IPS-15b (cell line): ENCODE results near the gene FBXW9.
"Not testable (repeated sequence)": the region's sequence is repeated elsewhere in the genome, so short reads cannot be mapped to it uniquely, and the experiment has no call there.

Experiments
- H3K27me3 ChIP-seq: one replicate; pipeline ENCODE4 v1.6.1; 2013; ENCODE audit warnings: low read length; ENCODE audit not compliant: control insufficient read depth, insufficient read depth
- H3K36me3 ChIP-seq: one replicate; pipeline ENCODE4 v1.6.1; 2013; ENCODE audit warnings: low read length; ENCODE audit not compliant: control insufficient read depth, insufficient read depth
- H3K4me1 ChIP-seq: one replicate; pipeline ENCODE4 v1.6.1; 2013; ENCODE audit warnings: mild to moderate bottlenecking, low read length; ENCODE audit not compliant: control insufficient read depth, insufficient read depth
- H3K4me3 ChIP-seq: one replicate; pipeline ENCODE4 v1.5.1; 2013; ENCODE audit warnings: low read depth, low read length
- H3K9ac ChIP-seq: one replicate; pipeline ENCODE4 v1.6.1; 2013; ENCODE audit warnings: low read depth, mild to moderate bottlenecking, low read length
- H3K9me3 ChIP-seq: one replicate; pipeline ENCODE4 v1.6.1; 2013; ENCODE audit warnings: mild to moderate bottlenecking, low read length; ENCODE audit not compliant: control insufficient read depth, insufficient read depth

The FBXW9 gene

GRCh38 chr19:12692960-12693359 is 3.5 kb downstream of the FBXW9 start:
- H3K4me3 ChIP-seq: no peak overlapping the region
- H3K9me3 ChIP-seq: no peaks in the 10 kb centered on the region
- peaks cover 9% of the 10 kb centered on the region for H3K36me3 ChIP-seq
- H3K4me1 ChIP-seq: no peaks in the 10 kb centered on the region
- H3K27me3 ChIP-seq: no peaks in the 10 kb centered on the region
- no peak overlapping the region for H3K9ac ChIP-seq

DNA sequence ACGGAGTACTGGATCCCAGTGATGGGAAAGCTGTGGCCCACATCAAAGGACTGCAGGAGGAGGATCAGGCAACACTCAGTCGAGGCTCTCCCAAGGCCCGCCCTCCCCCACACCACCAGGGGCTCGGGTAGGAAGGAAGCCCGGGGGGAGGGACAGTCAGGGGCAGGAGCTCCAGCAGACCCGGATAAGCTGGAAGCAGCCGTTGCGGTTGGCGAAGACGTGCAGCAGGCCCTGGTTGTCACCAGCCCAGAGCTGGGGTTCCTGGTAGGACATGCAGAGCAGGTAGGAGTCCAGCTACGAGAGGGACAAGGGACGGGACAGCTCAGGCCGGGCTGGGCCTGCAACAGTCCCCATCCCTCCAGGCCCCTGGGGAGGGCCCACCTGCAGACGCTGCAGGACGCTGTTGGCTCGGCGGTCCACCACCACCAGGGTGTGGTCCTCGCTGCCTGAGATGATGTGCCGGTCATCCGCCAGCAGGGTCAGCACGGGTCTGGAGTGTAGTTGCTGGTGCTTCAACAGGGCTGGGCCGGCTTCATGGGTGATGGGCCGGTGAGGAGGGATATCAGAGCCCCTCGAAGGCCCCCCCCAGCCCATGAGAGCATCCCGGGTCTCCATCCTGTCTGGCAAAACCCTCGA is 6.7 kb downstream of the FBXW9 start:
- Histone ChIP-seq H3K9ac (no peak overlapping the region), H3K4me3 (no peak overlapping the region), H3K36me3 (peaks cover 9% of the 10 kb centered on the region), H3K4me1 (no peaks in the 10 kb centered on the region), H3K9me3 (no peaks in the 10 kb centered on the region), H3K27me3 (no peaks in the 10 kb centered on the region)

DNA sequence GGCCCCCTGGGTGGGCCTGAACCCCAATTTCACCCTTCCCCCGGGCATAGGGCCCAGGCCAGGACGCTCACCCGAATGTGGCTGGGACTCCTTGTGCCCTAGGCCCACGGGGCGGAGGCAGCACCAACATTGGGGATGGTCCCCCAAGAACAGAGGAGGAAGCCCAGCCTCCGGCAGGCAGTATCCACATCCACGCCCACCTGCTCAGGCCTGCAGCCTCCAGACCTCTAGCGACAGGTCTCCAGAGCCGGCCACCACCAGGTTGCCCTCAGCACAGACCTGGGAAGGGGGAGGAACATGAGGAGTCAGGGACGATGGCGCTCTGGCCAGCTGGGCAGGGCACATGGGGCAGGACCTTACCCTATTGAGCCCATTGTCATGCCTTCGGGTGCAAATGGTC is 7.4 kb downstream of the FBXW9 start:
- H3K4me1 ChIP-seq: no peaks in the 10 kb centered on the region
- no peaks in the 10 kb centered on the region for H3K9me3 ChIP-seq
- H3K9ac ChIP-seq: no peak overlapping the region
- no peaks in the 10 kb centered on the region for H3K27me3 ChIP-seq
- H3K36me3 ChIP-seq: peaks cover 9% of the 10 kb centered on the region
- H3K4me3 ChIP-seq: no peak overlapping the region

DNA sequence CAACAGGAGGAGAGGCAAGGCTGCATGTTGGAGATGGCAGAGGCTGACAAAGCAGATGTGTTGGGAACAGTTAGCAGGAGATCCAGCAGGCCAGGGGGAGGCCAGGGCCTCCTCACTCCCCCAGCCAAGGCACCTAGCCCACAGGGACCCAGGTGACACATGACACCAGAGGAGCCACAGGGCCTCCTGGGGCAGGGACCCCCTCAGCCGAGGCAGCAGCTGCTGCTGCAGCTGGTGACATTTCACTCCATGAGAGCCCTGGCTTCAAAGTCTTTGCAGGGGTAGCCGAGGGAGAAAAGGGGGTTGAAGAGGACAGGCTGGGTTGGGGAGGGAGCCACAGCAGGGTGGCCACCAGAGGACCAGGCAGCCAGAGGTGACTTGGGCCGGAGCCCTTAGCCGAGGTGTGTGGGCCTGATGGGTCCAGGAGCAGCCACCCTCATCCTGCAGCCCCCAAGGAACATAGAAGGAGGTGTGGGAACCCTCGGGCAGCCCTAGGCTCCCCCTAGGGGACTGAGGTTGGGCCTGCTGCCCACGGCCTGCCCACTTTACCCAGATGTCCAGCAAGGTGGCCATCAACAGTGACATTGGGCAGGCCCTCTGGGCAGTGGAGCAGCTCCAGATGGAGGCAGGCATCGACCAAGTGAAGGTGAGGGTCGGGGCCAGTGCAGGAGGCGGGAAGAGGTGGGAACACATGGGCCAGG is 8.8 kb downstream of the FBXW9 start, which contains the start of gene GNG14:
GNG14 (plus strand) TSS at position 503 of the 701 bp plus-strand sequence; CDS start at position 554, 51 bp downstream.
- H3K4me1 ChIP-seq: no peaks in the 10 kb centered on the region

GRCh38 chr19:12685831-12686230 is 10.6 kb downstream of the FBXW9 start:
- H3K4me3 ChIP-seq: no peak overlapping the region
- H3K27me3 ChIP-seq: no peaks in the 10 kb centered on the region
- H3K9me3 ChIP-seq: no peaks in the 10 kb centered on the region
- H3K9ac ChIP-seq: no peak overlapping the region
- no peaks in the 10 kb centered on the region for H3K4me1 ChIP-seq
- H3K36me3 ChIP-seq: peaks cover 9% of the 10 kb centered on the region

More for the DNA sequence above, 8.8 kb downstream of the FBXW9 start, which contains the start of gene GNG14:
- no peak within 1 kb of the TSS for H3K4me3 ChIP-seq
- H3K9me3 ChIP-seq: no peaks in the 10 kb centered on the region
- no peaks in the 10 kb centered on the region for H3K27me3 ChIP-seq
- peaks cover 9% of the 10 kb centered on the region for H3K36me3 ChIP-seq
- no peak within 1 kb of the TSS for H3K9ac ChIP-seq

GRCh38 chr19:12681074-12681987 is 15.1 kb downstream of the FBXW9 start, which contains the start of gene DHPS:
DHPS (minus strand) TSS chr19:12681880; CDS start chr19:12681766, 114 bp downstream.
- peak within 1 kb of the TSS; percentile 98 for H3K9ac ChIP-seq
- H3K4me3 ChIP-seq: peak within 1 kb of the TSS; percentile 100
- no peaks in the 10 kb centered on the region for H3K27me3 ChIP-seq
- H3K4me1 ChIP-seq: no peaks in the 10 kb centered on the region
- peaks cover 20% of the 10 kb centered on the region for H3K36me3 ChIP-seq
- H3K9me3 ChIP-seq: no peaks in the 10 kb centered on the region

DNA sequence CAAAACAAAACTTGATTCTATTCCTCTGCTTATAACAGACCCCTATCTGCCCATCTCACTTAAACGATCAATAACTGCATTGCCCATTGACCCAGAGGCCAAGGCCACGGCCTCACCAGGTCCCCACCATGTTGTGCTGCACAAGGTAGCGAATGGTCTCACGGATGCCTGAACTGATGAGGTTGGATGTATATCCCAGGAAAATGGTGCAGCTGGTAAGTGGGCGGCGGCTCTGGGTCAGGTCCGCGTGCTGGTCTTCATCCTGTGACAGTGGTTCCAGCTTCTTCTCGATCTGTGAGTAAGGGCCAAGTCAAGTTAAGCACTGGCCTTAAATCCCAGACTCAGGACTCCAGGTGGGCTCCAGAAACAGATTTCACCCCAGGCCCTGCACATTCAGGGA is 16.4 kb downstream of the FBXW9 start:
- Histone ChIP-seq H3K4me3 (no peak overlapping the region), H3K9me3 (no peaks in the 10 kb centered on the region), H3K27me3 (no peaks in the 10 kb centered on the region), H3K36me3 (peaks cover 33% of the 10 kb centered on the region), H3K4me1 (no peaks in the 10 kb centered on the region), H3K9ac (no peak overlapping the region)

GRCh38 chr19:12678039-12678438 is 18.4 kb downstream of the FBXW9 start:
- H3K9ac ChIP-seq, H3K4me1 ChIP-seq, H3K9me3 ChIP-seq, H3K27me3 ChIP-seq, H3K4me3 ChIP-seq: not testable (repeated sequence)
- H3K36me3 ChIP-seq: peaks cover 45% of the 10 kb centered on the region

DNA sequence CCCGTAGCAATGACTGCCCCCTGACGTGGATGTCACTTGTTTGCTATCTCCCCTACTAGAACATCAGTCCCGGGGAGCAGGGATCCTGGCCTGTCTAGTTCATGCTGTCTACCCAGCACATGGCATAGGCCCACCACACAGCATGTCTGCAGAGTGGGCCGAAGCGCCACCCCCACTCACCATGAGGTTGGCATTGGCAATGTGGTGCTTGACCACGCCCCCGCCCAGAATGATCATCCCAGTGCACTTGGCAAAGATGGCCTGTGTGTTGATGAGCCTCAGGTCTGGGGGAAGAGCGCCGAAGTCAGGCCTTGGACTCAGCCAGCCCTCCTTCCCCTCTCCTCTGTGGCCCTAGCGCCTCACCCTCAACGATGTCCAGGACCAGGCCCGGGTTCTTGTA is 19.5 kb downstream of the FBXW9 start:
- peaks cover 51% of the 10 kb centered on the region for H3K36me3 ChIP-seq

DNA sequence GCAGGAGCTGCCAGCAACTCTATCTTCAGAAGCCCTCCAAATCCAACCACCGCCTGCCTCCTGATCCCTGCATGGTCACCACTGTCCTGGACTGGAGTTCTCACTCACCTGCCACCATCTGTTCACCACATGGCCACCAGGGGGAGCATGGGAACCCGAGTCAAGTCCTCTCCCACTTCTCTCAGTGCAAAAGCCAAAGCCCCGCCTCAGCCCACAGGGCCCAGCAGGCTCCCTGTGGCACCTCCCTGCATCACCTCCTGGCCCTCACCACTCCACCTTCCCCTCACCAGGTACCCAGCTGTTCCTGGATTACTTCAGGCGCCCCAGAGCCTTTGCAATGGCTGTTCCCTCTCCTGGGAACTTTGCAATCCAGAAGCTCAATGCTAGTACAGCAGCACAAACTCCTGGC is 20.0 kb downstream of the FBXW9 start:
- Histone ChIP-seq H3K27me3 (no peaks in the 10 kb centered on the region), H3K36me3 (peaks cover 51% of the 10 kb centered on the region), H3K4me1 (no peaks in the 10 kb centered on the region), H3K9me3 (no peaks in the 10 kb centered on the region), H3K9ac (no peak overlapping the region), H3K4me3 (no peak overlapping the region)

More for the DNA sequence above, 19.5 kb downstream of the FBXW9 start:
- no peak overlapping the region for H3K4me3 ChIP-seq
- no peaks in the 10 kb centered on the region for H3K4me1 ChIP-seq
- H3K9ac ChIP-seq: no peak overlapping the region
- no peaks in the 10 kb centered on the region for H3K27me3 ChIP-seq
- no peaks in the 10 kb centered on the region for H3K9me3 ChIP-seq

DNA sequence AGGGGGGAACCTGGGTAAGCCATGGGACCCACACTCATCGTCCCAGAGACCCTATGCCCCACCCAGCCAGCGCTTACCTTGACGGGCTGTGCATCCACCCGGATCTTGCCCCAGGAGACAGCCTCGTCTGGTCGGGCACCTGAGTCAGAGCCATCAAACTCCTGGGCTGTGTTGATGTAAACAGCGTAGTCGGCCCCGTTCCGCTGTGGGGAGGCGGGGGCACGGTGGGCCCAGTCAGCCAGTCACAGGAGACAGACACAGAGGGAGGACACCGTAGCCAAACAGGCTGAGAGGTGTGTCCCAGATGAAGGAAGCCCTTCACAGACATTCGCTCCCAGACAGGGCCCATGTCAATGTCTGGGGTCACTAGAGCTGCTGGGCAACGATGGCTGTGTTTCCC is 20.5 kb downstream of the FBXW9 start:
- Histone ChIP-seq H3K4me3 (no peak overlapping the region), H3K4me1 (no peaks in the 10 kb centered on the region), H3K9ac (no peak overlapping the region), H3K27me3 (no peaks in the 10 kb centered on the region), H3K9me3 (no peaks in the 10 kb centered on the region), H3K36me3 (peaks cover 51% of the 10 kb centered on the region)
